ENCODE data around the gene PCDH17.

The PCDH17 gene

DNA sequence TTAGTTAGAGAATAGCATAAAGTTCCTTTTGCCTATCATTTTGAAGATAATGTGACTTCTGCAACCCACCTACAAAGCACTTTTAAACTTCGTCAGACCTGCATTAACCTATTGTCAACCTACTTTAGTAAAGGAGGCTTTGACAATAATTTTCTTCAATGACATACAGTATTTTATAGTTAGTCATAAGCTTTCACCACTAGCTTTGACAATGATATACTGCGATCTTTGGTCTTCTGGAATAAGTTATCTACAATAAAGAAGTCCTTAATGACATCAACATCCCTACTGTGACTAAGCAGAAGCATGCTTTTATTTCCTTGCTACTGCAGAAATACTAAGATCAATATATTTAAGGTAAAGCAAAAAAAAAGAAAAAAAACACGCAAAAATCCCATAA, 9.5 kb downstream of the PCDH17 start:
- in situ Hi-C loops (cut with HindIII; ENCODE audit: low sequenced_read_pairs): no loop called here
- H3K4me3 ChIP-seq (ENCODE audit: low read depth, low read length): no peak overlapping the region
- TF ChIP-seq, protein P1, sequence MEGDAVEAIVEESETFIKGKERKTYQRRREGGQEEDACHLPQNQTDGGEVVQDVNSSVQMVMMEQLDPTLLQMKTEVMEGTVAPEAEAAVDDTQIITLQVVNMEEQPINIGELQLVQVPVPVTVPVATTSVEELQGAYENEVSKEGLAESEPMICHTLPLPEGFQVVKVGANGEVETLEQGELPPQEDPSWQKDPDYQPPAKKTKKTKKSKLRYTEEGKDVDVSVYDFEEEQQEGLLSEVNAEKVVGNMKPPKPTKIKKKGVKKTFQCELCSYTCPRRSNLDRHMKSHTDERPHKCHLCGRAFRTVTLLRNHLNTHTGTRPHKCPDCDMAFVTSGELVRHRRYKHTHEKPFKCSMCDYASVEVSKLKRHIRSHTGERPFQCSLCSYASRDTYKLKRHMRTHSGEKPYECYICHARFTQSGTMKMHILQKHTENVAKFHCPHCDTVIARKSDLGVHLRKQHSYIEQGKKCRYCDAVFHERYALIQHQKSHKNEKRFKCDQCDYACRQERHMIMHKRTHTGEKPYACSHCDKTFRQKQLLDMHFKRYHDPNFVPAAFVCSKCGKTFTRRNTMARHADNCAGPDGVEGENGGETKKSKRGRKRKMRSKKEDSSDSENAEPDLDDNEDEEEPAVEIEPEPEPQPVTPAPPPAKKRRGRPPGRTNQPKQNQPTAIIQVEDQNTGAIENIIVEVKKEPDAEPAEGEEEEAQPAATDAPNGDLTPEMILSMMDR (IDR thresholded peaks at IDR 0.05; ENCODE audit: low read depth, low read length): no peak
- no peak for DNase-seq (ENCODE audit: low read depth, low spot score)

DNA sequence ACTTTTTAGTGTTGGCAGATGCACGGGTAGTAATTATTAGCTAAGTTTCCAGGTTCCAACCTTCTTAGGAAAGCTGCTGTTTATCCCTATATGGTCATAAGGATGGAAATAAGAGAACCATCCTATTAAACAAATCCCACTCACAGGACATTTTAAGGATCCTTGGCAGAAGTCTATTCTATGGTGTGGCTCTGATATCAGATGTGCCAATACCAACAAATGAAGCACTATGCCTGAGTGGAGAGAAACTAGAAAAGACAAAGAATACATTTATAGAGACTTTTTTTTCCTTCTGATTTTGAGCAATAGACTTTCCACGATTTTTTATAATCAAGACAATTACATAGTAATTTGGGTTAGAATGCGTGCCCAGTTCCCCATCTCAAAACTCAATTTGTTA, 12.6 kb downstream of the PCDH17 start:
- TF ChIP-seq, protein P1 (IDR thresholded peaks at IDR 0.05; ENCODE audit: low read depth, low read length): no peak
- no peak overlapping the region for H3K4me3 ChIP-seq (ENCODE audit: low read depth, low read length)
- DNase-seq (ENCODE audit: low read depth, low spot score): no peak
- in situ Hi-C loops (cut with HindIII; ENCODE audit: low sequenced_read_pairs): no loop called here

DNA sequence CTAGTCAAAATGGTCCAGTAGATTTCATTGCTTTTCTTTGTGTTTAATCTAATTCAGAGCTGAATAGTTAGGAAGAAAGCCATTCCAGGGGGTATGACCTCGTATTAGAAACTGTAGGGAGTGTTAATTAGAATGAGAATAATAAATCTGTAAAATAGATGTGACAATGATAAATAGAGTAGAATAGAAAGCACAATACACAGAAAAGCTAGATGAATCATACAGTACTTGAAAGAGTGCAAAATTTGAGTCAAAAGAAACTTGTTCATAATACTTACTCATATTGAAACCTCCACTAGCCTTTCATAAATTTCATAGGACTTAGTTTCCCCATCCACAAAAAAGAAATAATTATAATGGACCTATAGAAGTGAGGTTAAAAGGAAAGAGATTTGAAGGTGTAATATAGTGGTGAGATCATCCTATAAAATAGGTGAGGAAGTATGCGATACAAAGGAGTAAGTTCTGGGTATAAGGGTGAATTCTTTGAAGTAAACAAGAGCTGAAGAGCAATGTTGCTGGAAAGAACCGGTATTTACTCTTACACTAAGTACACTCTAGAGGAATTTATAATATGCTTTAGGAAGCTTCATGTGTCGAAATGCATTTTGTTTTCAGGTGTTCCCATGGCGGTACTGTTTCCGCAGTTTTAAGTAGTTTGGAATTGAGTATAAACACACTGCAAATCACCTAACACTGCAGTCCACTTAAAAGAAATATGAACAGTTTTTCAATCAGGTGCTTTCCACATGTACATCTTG, 21.9 kb downstream of the PCDH17 start:
- no peak overlapping the region for H3K4me3 ChIP-seq (ENCODE audit: low read depth, low read length)
- no peak for DNase-seq (ENCODE audit: low read depth, low spot score)
- in situ Hi-C loops (cut with HindIII; ENCODE audit: low sequenced_read_pairs): no loop called here
- TF ChIP-seq, protein P1 (IDR thresholded peaks at IDR 0.05; ENCODE audit: low read depth, low read length): no peak

DNA sequence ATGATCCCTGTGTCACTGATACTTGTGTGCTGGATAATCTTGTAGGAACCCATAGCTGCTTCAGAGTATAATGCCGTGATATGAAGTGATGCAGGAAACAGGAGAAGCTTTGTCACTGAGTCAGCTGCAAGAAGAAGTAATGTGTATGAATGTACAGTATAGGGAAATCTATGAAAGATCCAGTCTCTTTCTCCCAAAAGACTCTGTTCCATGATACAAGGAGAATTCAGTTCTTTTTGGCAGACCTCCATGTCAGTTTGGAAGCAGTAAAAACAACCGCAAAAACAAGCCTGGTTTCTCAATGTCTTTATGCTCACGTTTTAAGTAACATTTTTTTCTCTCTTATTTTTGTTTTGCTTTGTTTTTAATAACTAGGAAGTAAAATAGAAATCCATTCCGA, 33.9 kb downstream of the PCDH17 start:
- TF ChIP-seq, protein P1 (IDR thresholded peaks at IDR 0.05; ENCODE audit: low read depth, low read length): no peak
- H3K4me3 ChIP-seq (ENCODE audit: low read depth, low read length): no peak overlapping the region
- in situ Hi-C loops (cut with HindIII; ENCODE audit: low sequenced_read_pairs): no loop called here
- no peak for DNase-seq (ENCODE audit: low read depth, low spot score)

DNA sequence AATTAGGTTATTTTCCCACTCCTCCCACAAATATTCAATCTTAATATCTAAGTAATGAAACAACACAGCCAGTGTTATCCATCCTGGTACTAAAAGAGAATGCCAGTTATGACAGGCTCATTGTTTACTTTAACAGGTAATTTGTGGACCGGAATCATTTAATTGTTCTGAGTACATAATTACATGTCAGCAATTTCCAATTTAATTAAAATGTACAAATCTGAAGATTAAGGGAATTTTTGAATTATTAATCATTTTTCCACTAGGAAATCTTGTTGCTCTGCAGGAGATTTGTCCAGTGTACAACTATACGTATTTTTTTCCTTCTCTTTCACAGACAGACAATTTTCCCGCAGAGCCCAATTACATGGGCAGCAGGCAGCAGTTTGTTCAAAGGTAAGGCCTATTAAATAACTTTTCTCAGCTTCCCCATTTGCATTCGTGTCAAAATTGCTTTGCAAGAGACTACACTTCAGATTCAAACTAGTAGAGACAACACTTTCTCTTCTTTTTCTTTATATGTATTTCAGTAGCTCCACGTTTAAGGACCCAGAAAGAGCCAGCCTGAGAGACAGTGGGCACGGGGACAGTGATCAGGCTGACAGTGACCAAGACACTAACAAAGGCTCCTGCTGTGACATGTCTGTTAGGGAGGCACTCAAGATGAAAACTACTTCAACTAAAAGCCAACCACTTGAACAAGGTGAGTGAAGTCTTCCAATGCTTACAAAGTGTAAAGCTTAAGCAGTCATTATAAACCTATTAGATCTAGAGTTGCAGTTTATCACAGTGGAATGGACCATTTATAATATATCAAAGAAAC, 34.8 kb downstream of the PCDH17 start:
- no peak overlapping the region for H3K4me3 ChIP-seq (ENCODE audit: low read depth, low read length)
- TF ChIP-seq, protein P1 (IDR thresholded peaks at IDR 0.05; ENCODE audit: low read depth, low read length): no peak
- no peak for DNase-seq (ENCODE audit: low read depth, low spot score)
- in situ Hi-C loops (cut with HindIII; ENCODE audit: low sequenced_read_pairs): no loop called here

DNA sequence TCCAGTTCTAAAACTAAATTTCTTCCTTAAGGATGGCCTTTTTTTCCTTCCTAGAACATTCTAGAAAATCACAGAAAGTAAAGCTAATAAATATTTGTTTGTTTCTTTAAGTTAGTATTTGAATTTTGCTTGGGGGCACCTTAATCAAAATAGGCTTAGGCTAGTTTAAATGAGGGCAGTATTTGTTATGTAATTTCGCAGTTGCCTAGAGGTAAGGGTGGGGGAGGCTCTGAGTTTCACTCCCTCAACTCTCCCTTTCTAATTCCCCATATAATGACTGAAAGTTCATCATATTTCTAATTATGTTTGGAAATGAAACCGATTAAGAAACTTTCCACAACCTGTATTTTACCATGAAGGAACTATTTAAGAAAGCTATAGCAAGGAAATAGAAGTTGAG, 40.6 kb downstream of the PCDH17 start:
- H3K4me3 ChIP-seq (ENCODE audit: low read depth, low read length): no peak overlapping the region
- DNase-seq (ENCODE audit: low read depth, low spot score): no peak
- TF ChIP-seq, protein P1 (IDR thresholded peaks at IDR 0.05; ENCODE audit: low read depth, low read length): no peak

More for the DNA sequence above, 40.6 kb downstream of the PCDH17 start:
- in situ Hi-C loops (cut with HindIII; ENCODE audit: low sequenced_read_pairs): no loop called here

All from astrocyte of the spinal cord (primary cell).